AG08395 (cell line): ENCODE data around the gene PES1.
"Not testable (repeated sequence)": the region's sequence is repeated elsewhere in the genome, so short reads cannot be mapped to it uniquely, and the experiment has no call there.

Source experiments
- DNase-seq: peaks from one replicate; pipeline ENCODE4 v3.0.0; 2012; ENCODE audit warnings: mixed read lengths, low spot score

The PES1 gene

GRCh38 chr22:30607939-30608338 lies 16.2 kb upstream of the PES1 start:
- DNase-seq, result no peak

- DNase-seq, result no peak
Measured at GRCh38 chr22:30607300-30607930, 15.7 kb upstream of the PES1 start.

- peak; percentile 80 for DNase-seq
Measured at GRCh38 chr22:30606455-30607299, 15.0 kb upstream of the PES1 start, which contains the start of gene TCN2. Gene TCN2 (plus strand): TSS chr22:30607174. CDS start chr22:30607332, 158 bp downstream.

- DNase-seq, result peak; percentile 58
Measured at GRCh38 chr22:30605449-30606110, 13.9 kb upstream of the PES1 start.

GRCh38 chr22:30604723-30605122 lies 13.0 kb upstream of the PES1 start:
- no peak for DNase-seq

- no peak for DNase-seq
Measured at GRCh38 chr22:30603801-30604200, 12.1 kb upstream of the PES1 start.

GRCh38 chr22:30602049-30602448 lies 10.3 kb upstream of the PES1 start:
- no peak for DNase-seq

- no peak for DNase-seq
Measured at GRCh38 chr22:30601464-30601863, 9.8 kb upstream of the PES1 start.

GRCh38 chr22:30600921-30601320 lies 9.2 kb upstream of the PES1 start:
- DNase-seq, result no peak

- no peak for DNase-seq
Measured at GRCh38 chr22:30598986-30599385, 7.3 kb upstream of the PES1 start.

- no peak for DNase-seq
Measured at GRCh38 chr22:30596886-30597285, 5.2 kb upstream of the PES1 start.

GRCh38 chr22:30596199-30596598 lies 4.5 kb upstream of the PES1 start:
- no peak for DNase-seq

- DNase-seq, result not testable (repeated sequence)
Measured at GRCh38 chr22:30592360-30592713, 627 bp upstream of the PES1 start.

GRCh38 chr22:30591191-30591587 lies 521 bp downstream of the PES1 start:
- DNase-seq, result peak; percentile 29

GRCh38 chr22:30586414-30586813 lies 5.3 kb downstream of the PES1 start:
- no peak for DNase-seq

GRCh38 chr22:30584441-30584840 lies 7.3 kb downstream of the PES1 start:
- DNase-seq, result no peak

- no peak for DNase-seq
Measured at GRCh38 chr22:30582788-30583545, 8.7 kb downstream of the PES1 start.

- DNase-seq, result no peak
Measured at GRCh38 chr22:30582051-30582450, 9.7 kb downstream of the PES1 start.

- DNase-seq, result no peak
Measured at GRCh38 chr22:30580896-30581295, 10.8 kb downstream of the PES1 start.

GRCh38 chr22:30578481-30578880 lies 13.2 kb downstream of the PES1 start:
- no peak for DNase-seq

- DNase-seq, result no peak
Measured at GRCh38 chr22:30575859-30576258, 15.9 kb downstream of the PES1 start.

- peak; percentile 58 for DNase-seq
Measured at GRCh38 chr22:30574997-30575671, 16.6 kb downstream of the PES1 start.
